AG20443 (cell line): ENCODE data around the gene ZNF143.

Source experiments
- DNase-seq: peaks from one replicate; pipeline ENCODE4 v3.0.0; 2012; ENCODE audit warnings: low spot score, mixed read lengths

The ZNF143 gene

DNA sequence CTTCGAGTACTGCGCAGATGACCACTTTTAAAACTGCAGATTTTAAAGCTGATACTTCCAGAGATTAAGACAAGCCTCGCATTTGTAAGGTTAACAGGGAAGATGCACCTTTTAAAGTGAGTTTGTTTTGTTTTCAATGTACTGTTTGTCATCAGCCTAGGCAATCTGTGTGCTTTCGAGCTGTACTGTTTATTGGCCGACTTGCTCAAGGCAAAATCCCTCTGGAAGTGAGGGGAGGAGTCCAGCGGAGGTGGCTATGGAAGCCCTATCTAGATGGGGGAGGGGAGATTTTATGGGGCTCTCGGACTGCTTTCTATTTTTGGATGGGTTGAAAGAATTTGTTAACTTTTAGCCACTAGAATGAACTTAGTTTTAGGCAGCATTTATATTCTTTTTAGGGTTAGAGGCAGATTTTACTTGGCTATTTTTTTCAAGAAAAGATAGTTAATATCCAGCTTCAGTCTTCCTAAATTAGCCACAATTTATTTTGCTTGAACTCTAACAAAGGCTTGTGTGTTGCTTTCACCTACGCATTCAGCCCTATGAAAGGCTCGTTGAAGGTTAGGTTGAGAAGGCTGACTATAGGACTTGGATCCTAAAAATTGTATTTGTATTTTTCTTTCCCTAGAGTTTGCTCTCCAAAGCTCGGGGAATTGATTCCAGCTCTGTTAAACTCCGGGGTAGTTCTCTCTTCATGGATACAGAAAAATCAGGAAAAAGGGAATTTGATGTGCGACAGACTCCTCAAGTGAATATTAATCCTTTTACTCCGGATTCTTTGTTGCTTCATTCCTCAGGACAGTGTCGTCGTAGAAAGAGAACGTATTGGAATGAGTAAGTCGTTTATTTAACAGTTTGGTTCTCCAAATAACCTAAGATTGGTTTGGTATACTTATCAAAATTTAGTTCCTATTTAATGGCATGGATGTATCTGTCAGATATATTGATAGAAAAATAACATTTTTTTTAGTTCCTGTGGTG, 114.7 kb downstream of the ZNF143 start:
- DNase-seq = peak; percentile 76

DNA sequence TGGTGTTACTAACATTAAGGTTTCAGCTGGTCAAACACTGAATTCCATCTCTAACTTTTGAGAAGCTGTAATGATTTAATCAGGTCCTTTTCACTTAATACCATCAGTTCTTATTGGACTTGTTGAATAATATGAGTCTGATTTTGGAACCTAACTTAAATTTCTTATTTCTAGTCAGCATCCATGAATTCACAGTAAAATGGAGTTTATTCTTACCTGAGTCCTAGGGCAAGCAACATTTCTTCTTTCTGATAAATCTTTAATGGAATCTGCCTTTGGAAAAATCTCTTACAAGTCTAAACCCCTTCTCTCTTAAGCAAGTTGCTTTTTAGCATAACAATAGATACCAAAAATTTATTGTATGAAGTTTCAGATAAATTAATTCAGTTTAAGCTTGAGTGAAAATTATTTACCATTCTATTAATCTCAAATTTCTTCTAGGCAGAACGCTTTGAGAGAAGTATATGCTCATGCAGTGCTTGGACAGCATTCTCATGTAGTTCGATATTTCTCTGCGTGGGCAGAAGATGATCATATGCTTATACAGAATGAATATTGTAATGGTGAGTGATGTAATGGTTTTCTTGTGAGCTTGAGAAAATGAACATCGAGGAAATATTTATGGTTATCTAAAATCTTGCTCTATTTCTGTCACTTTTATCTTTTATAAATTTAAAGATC, 116.0 kb downstream of the ZNF143 start:
- no peak for DNase-seq

DNA sequence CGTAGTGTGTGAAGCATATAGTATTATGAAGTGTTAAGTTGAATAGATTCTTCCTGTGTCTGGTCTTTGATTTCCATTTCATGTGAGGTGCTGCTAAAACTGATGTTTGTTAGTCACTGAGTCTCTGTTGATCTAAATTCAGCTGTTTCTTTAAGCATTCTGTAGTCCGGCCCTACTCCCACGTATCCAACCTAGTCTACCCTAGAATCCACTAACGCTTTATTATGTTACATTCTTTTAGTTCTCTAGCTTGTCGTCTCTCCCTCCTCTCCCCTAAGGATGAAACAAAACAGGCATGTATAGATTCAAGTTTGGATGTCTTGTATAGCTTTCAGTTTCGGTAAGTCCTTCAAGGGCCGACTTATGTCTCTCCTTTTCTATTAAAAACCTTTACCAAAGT, 116.7 kb downstream of the ZNF143 start:
- no peak for DNase-seq
